Spleen (tissue), 7 donors: ENCODE results near the gene PTN.

Source experiments
- POLR2A ChIP-seq, 3 donors: fragments of 450-650 bp; IDR thresholded peaks; one replicate each; pipeline ENCODE4 v1.5.1; 2017; ENCODE audit warnings: antibody characterized with exemption in 3 of 3, mild to moderate bottlenecking in 1 of 3
- POLR2AphosphoS5 ChIP-seq, 3 donors: sonication (generic); formaldehyde crosslinking; IDR thresholded peaks; one replicate each; pipeline ENCODE4 v1.5.1; 2017; ENCODE audit warnings: antibody characterized with exemption in 3 of 3
- TF ChIP-seq, protein P1 (sequence below), 11 experiments: fragments of 200-600 bp in 7 of 11; fragments of 450-650 bp in 4 of 11; sonication (generic) in 4 of 11; IDR thresholded peaks in 8 of 11; conservative IDR thresholded peaks in 3 of 11; 1 replicate in 7 of 11; 2 replicates in 4 of 11; pipeline versions ENCODE4 v1.4.0 to v1.8.0; 2016 to 2021; ENCODE audit warnings: antibody characterized with exemption in 11 of 11, inconsistent platforms in 4 of 11, mild to moderate bottlenecking in 1 of 11
- donor health status: DM: no; HTN: no; CAD: no; lungs with moderate emphysema.
- donor health status: DM: no; HTN: no; CAD: no.
- donor health status: DM: no; HTN: no; CAD: no.

DNA sequence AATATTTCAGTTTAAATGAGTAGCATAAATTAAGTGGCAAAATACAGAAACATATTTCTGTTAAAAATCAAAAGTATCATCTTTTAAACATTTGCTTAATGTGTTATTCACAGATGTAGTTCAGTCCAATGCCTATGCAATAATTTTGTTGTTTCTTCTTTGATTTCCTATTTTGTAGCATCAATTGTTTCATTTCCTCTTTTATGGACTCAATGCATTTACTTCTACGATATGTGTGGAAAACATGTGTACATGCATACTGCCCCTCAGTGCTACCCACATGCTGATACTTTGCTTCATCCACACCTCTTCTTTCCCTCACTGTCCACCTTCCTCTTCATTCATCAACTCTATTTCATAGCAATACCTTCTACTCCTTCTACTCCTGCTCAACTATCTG, 108.1 kb downstream of the PTN start:
- TF ChIP-seq, protein P1, sequence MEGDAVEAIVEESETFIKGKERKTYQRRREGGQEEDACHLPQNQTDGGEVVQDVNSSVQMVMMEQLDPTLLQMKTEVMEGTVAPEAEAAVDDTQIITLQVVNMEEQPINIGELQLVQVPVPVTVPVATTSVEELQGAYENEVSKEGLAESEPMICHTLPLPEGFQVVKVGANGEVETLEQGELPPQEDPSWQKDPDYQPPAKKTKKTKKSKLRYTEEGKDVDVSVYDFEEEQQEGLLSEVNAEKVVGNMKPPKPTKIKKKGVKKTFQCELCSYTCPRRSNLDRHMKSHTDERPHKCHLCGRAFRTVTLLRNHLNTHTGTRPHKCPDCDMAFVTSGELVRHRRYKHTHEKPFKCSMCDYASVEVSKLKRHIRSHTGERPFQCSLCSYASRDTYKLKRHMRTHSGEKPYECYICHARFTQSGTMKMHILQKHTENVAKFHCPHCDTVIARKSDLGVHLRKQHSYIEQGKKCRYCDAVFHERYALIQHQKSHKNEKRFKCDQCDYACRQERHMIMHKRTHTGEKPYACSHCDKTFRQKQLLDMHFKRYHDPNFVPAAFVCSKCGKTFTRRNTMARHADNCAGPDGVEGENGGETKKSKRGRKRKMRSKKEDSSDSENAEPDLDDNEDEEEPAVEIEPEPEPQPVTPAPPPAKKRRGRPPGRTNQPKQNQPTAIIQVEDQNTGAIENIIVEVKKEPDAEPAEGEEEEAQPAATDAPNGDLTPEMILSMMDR (IDR thresholded peaks at IDR 0.05 in 8 of 11, conservative IDR thresholded peaks at IDR 0.05 in 3 of 11) = no peak
- TF ChIP-seq POLR2AphosphoS5 (IDR thresholded peaks at IDR 0.05) (no peak), POLR2A (IDR thresholded peaks at IDR 0.05) (no peak)
